Muscle of arm (tissue), 12 donors: Measurements from ENCODE around the gene TM9SF4. TPM values are rescaled to one million over a fixed set of nuclear protein-coding genes. Genes with fewer than 3 reads are reported as not detected.

Source experiments
- DNase-seq: peaks from one replicate; pipeline ENCODE4 v3.0.0-alpha.2; 2013
- polyA plus RNA-seq, 12 donors: library from polyadenylated mRNA; unstranded; fragments of 120-200 nt; gene quantifications; one replicate each; pipeline ENCODE4 v1.2.1, GENCODE V29; 2013; ENCODE audit not compliant: insufficient read length in 12 of 12

Gene TM9SF4
- polyA plus RNA-seq, 12 donors, result 37.7 to 58.7 (median 44.8) TPM; not detected in 1

- no peak for DNase-seq
Observed at GRCh38 chr20:32205843-32206759, 96.6 kb downstream of the TM9SF4 start.

DNA sequence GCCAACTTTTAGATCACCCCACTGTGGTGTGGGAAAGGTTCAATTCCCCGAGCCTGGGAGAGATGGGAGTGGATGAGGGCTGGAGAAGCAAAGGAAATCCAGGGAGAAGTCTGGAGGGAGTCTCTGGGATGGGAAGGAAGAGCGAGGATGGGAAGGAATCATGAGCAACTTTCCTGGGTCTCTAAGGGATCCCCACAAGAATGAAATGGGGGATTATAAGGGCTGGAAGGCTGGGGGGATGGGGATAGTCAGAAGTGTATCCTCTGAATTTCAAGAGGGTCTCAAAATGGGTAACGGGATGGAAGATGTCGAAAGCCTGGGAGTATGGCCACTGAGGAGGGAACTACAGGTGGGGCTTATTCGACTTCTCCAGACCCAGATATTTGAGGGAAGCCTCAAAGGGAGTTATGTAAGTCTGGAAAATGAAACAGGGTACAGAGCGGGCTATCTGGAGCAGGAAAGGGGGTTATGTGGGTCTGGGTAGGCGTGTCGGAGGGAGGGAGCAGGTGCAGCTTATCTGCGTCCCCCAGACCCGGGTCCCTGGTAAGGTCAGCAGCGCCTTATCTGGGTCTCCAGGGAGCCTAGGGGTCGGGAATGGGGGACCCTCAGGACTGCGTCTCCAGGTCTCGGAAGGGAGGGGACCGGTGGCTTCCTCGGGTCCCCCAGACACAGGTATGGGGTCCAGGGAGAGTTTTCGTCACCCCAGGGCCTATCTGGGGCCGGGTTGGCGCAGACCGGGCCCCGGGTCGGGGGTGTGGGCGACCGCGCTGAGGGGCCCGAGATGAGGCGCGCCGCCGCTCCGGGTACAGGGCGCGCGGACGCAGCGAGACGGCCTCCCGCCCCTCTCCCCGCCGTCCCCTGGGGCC lies 97.5 kb downstream of the TM9SF4 start:
- no peak for DNase-seq

DNA sequence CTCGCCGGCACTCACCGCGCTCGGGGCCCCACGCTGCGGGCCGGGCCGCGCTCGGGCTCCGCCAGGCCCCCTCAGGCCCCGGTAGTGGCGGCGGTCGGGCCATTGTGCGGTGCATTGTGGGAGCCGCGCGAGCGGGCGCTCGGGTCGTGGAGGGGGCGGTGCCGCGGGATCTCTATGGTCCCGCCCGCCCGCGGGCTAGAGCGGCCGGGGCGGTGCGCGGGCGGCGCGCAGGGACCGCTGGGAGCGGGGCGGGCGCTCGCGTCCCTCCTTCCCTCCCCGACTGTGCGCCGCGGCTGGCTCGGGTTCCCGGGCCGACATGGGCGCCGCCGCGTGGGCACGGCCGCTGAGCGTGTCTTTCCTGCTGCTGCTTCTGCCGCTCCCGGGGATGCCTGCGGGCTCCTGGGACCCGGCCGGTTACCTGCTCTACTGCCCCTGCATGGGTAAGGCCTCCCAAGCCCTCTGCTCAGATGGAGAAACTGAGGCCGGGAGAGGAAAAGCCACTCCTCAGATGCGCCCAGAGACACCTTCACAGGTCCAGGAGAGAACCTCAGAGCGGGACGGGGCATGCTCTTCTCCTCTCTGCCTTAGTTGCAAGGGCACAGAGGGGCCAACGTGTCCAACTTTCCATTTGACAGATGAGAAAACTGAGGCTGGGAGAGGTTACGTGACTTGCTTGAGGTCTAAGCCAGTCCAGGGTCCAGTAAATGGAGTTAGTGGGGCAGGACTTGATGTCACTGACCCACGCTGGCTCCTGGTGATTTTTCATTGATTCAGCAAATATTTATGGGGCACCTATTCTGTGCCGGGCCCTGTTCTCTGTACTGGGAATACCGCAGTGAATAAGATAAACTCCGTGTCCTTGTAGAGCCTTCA lies 98.3 kb downstream of the TM9SF4 start, which contains the start of the genes PLAGL2 and POFUT1:
PLAGL2 (minus strand) TSS at position 118 of the 873 bp plus-strand sequence. CDS start 5,565 bp downstream, outside the sequence.
POFUT1 (plus strand) TSS at position 255 of the 873 bp plus-strand sequence; CDS start at position 317, 62 bp downstream.
- peak; percentile 87 for DNase-seq

GRCh38 chr20:32208499-32209154 lies 99.1 kb downstream of the TM9SF4 start:
- no peak for DNase-seq

DNA sequence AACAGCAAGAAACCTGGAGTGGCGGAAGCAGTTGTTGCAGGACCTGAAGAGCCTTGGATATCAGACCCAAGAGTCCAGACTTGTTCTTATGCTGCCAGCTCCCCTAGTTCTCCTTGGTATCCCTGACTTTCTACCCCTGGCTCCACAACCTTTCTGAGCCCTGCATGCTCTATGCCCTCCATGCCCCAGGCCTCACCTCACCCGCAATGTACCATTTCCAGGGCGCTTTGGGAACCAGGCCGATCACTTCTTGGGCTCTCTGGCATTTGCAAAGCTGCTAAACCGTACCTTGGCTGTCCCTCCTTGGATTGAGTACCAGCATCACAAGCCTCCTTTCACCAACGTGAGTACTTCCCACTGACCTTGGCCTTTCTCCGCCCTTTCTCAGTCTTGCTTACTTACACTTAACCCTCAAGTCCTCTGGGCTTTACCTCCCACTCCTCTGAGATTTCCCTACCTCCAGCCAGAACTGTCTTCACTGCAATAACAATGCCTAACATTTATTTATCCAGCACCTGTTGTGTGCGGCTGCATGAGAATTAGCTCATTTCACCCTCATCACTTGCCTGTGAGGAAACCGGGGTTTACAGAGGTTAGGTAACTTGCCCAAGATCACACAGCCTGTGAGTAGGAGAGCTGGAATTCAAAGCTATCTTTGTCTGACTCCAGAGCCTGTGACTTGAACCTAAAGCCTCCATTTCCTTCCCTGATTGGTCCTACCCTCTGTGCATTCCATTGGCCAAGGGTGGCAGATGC lies 100.5 kb downstream of the TM9SF4 start:
- no peak for DNase-seq

- DNase-seq, result no peak
Observed at GRCh38 chr20:32213870-32214269, 104.4 kb downstream of the TM9SF4 start.

GRCh38 chr20:32215147-32215546 lies 105.6 kb downstream of the TM9SF4 start:
- DNase-seq, result no peak

DNA sequence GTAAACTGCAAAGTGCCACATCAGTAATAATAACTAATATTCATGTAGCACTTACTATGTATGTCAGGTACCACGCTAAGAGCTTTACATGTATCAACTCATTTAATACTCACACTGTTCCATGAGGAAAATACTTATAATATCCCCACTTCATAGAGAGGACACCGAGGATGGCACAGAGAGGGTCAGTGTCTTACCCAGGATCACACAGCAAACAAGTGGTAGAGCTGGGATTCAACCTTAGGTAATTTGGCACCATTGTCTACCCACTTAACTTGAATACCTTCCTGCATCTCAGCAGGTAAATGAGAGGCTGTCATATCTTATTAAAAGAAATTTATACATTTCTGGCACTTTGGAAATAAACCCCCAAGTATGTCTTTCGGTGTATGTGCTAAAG lies 106.2 kb downstream of the TM9SF4 start:
- DNase-seq, result no peak

GRCh38 chr20:32216179-32217142 lies 106.9 kb downstream of the TM9SF4 start:
- DNase-seq, result no peak

Other genes with a start within 250 kb of the TM9SF4 start
- gene DUSP15, start 239.2 kb upstream of the TM9SF4 start, polyA plus RNA-seq, result 1 to 10 TPM in 10 of 12 donors, not detected in 2; 1.1 to 6.1 (median 1.8) TPM
- gene TTLL9, start 239.1 kb upstream of the TM9SF4 start, polyA plus RNA-seq, result under 1 TPM in 7 of 12 donors, not detected in 5; 0.18 to 0.47 (median 0.38) TPM
- 10 to 100 TPM in 10 of 12 donors, 1 to 10 TPM in 1, not detected in 1; 8.9 to 35.8 (median 15.8) TPM for gene PDRG1, start 157.7 kb upstream of the TM9SF4 start, polyA plus RNA-seq
- 1 to 10 TPM in 1 of 12 donors, under 1 TPM in 10, not detected in 1; 0.03 to 1.3 (median 0.12) TPM for gene XKR7, start 141.6 kb upstream of the TM9SF4 start, polyA plus RNA-seq
- 10 to 100 TPM in 1 of 12 donors, 1 to 10 TPM in 10, not detected in 1; 4.2 to 12.7 (median 5.2) TPM for gene CCM2L, start 99.3 kb upstream of the TM9SF4 start, polyA plus RNA-seq
- gene HCK, start 57.5 kb upstream of the TM9SF4 start, polyA plus RNA-seq, result 1 to 10 TPM in 11 of 12 donors, not detected in 1; 2.9 to 9.2 (median 3.8) TPM
- gene PLAGL2, start 98.0 kb downstream of the TM9SF4 start, polyA plus RNA-seq, result 10 to 100 TPM in 11 of 12 donors, not detected in 1; 10.0 to 37.1 (median 13.4) TPM
- gene POFUT1, start 98.2 kb downstream of the TM9SF4 start, polyA plus RNA-seq, result 10 to 100 TPM in 11 of 12 donors, not detected in 1; 27.3 to 37.7 (median 30.9) TPM
- 10 to 100 TPM in 11 of 12 donors, not detected in 1; 11.3 to 19.4 (median 14.0) TPM for gene KIF3B, start 167.9 kb downstream of the TM9SF4 start, polyA plus RNA-seq
- gene ASXL1, start 248.6 kb downstream of the TM9SF4 start, polyA plus RNA-seq, result 10 to 100 TPM in 11 of 12 donors, not detected in 1; 30.9 to 63.5 (median 37.7) TPM